ENCODE data around the gene SLC6A19. TPM values are rescaled to one million over a fixed set of nuclear protein-coding genes. Genes with fewer than 3 reads are reported as not detected.

The SLC6A19 gene
- polyA plus RNA-seq, 1 experiment = not detected

DNA sequence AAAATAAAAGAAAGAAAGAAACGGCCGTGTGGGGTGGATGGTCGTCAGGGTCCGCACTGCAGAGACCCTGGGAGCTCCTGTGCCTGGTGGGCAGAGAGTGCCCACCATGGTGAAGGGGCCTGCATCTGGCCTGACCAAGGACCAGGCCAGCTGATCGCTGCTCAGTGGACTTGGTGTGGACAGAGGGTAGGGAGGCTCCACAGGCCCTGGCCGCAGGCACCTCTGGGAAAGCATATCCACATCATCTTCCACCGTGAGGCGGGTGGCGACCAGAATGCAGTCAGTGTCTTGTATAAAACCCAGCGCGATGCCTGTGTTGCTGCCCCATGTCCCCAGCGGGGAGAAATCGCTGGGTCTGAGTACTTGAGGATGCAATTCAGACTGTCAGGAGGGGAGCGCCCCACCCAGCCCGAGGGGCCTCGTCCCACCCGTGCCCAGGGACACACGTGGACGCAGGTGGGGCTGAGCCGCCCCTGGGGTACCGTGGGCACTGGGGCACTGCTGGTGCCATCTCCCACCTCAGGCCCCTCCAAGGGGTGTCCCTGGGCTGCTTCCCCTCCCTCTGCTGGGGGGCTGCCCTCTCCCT is 27.8 kb upstream of the SLC6A19 start:
- Histone ChIP-seq H3K4me3 (ENCODE audit: low read depth, low read length) (no peak overlapping the region), H3K27me3 (ENCODE audit: control insufficient read depth, insufficient read depth, low read length) (no peaks in the 10 kb centered on the region), H3K36me3 (ENCODE audit: control insufficient read depth, insufficient read depth, low read length) (no peaks in the 10 kb centered on the region)
- no peak for DNase-seq (ENCODE audit: low read depth)
- ChIA-PET POLR2A (interaction anchor here (0.7 kb wide), 1 partner anchor 239 kb away, joined by 4 read pairs; no protein-coding TSS in a partner anchor), CTCF (interaction anchor here (0.6 to 4.0 kb wide), 24 partner anchors 8 to 507 kb away, joined by 3 to 35 read pairs (median 4); no protein-coding TSS in a partner anchor)
- TF ChIP-seq CTCF (IDR thresholded peaks at IDR 0.05; ENCODE audit: insufficient read depth, low read depth, low read length) = no peak

- H3K27me3 ChIP-seq (ENCODE audit: control insufficient read depth, insufficient read depth, low read length) = no peaks in the 10 kb centered on the region
- TF ChIP-seq CTCF (IDR thresholded peaks at IDR 0.05; ENCODE audit: insufficient read depth, low read depth, low read length) = peak; percentile 85
- ChIA-PET POLR2A (interaction anchor here (0.7 kb wide), 1 partner anchor 240 kb away, joined by 4 read pairs; no protein-coding TSS in a partner anchor), CTCF (interaction anchor here (0.6 to 4.0 kb wide), 28 partner anchors 9 to 507 kb away, joined by 3 to 35 read pairs (median 4); no protein-coding TSS in a partner anchor)
- no peaks in the 10 kb centered on the region for H3K36me3 ChIP-seq (ENCODE audit: control insufficient read depth, insufficient read depth, low read length)
- no peak overlapping the region for H3K4me3 ChIP-seq (ENCODE audit: low read depth, low read length)
- DNase-seq (ENCODE audit: low read depth) = peak; percentile 25
Measured at GRCh38 chr5:1174122-1174936, 27.1 kb upstream of the SLC6A19 start.

DNA sequence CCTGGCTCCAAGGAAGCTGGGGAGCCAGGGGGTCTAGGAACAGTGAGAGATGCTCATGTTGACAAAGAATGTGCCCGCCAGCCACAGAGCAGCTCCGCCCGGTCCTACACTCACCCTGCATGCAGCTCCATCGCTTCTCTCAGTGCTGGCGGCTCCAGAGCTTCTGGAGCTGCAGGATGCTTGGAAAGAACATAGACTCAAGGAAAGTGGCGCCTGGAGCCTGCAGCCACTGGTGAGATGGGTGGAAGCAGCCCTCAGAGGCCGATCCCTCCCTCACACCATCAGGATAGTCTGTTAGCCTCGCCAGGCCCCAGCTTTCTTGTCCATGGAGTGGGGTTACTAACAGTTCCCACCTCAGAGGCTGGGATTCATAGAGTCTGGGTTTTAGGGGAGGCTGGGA is 26.4 kb upstream of the SLC6A19 start:
- TF ChIP-seq CTCF (IDR thresholded peaks at IDR 0.05; ENCODE audit: insufficient read depth, low read depth, low read length) = no peak
- DNase-seq (ENCODE audit: low read depth) = no peak
- ChIA-PET CTCF (interaction anchor here (0.6 to 4.0 kb wide), 19 partner anchors 9 to 508 kb away, joined by 3 to 35 read pairs (median 5); no protein-coding TSS in a partner anchor), POLR2A (no interaction called here)
- H3K27me3 ChIP-seq (ENCODE audit: control insufficient read depth, insufficient read depth, low read length) = no peaks in the 10 kb centered on the region
- no peak overlapping the region for H3K4me3 ChIP-seq (ENCODE audit: low read depth, low read length)
- H3K36me3 ChIP-seq (ENCODE audit: control insufficient read depth, insufficient read depth, low read length) = no peaks in the 10 kb centered on the region

DNA sequence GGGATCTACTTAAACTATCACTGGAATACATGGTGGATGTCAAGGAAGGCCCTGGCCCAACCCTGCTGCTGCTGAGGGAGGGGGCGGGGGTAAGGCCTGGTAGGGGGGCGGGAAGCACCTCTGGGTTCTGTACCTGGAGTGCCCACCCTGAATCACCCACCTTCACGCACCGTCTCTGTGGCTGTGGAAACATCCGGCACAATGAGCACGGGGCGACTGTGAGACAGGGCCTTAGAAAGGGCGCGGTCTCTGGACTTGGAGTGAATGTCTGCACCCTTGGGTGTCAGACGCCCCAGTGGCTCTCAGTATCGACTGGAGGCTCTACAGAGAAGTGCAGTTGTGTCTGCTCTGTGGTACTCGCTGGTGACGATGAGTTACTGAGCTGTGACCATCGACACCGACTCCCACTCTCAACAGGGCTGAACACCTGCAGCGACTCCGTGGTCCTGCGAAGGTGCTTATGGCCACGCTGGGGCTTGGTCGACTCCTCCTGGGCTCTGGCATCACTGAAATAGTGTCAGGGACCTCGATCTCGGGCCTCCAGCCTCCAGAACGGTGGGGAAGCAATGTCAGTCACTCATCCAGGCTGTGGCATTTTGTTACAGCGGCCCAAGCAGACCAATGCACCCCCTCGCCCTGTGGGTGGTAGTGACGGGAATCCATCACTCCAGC is 25.5 kb upstream of the SLC6A19 start:
- ChIA-PET CTCF (interaction anchor here (1.9 to 4.0 kb wide), 5 partner anchors 8 to 469 kb away, joined by 8 to 35 read pairs (median 25); no protein-coding TSS in a partner anchor), POLR2A (no interaction called here)
- Histone ChIP-seq H3K36me3 (ENCODE audit: control insufficient read depth, insufficient read depth, low read length) (no peaks in the 10 kb centered on the region), H3K27me3 (ENCODE audit: control insufficient read depth, insufficient read depth, low read length) (no peaks in the 10 kb centered on the region), H3K4me3 (ENCODE audit: low read depth, low read length) (no peak overlapping the region)
- DNase-seq (ENCODE audit: low read depth) = no peak
- TF ChIP-seq CTCF (IDR thresholded peaks at IDR 0.05; ENCODE audit: insufficient read depth, low read depth, low read length) = no peak

Data from BJ (cell line).